ENCODE data around the gene ERBB4.

The ERBB4 gene

GRCh38 chr2:212173756-212174510 is 364.7 kb downstream of the ERBB4 start:
- Histone ChIP-seq H3K79me2 (no peaks in the 10 kb centered on the region), H3K4me2 (ENCODE audit: low read length) (no peak overlapping the region), H3K9ac (no peak overlapping the region), H3K27me3 (ENCODE audit: control insufficient read depth, insufficient read depth, low read length) (no peaks in the 10 kb centered on the region), H3K36me3 (ENCODE audit: control insufficient read depth, insufficient read depth, low read length) (no peaks in the 10 kb centered on the region), H3K4me1 (no peaks in the 10 kb centered on the region), H2AFZ (no peak overlapping the region), H3K4me3 (ENCODE audit: low read depth, low read length) (no peak overlapping the region), H3K27ac (no peak overlapping the region), H3K9me3 (ENCODE audit: control insufficient read depth, low read length) (no peaks in the 10 kb centered on the region)
- TF ChIP-seq CTCF (IDR thresholded peaks at IDR 0.05): no peak

- Histone ChIP-seq H3K27me3 (ENCODE audit: control insufficient read depth, insufficient read depth, low read length) (no peaks in the 10 kb centered on the region), H2AFZ (no peak overlapping the region)
- no peak for TF ChIP-seq CTCF (IDR thresholded peaks at IDR 0.05)
Observed at GRCh38 chr2:212173331-212173730, 365.3 kb downstream of the ERBB4 start.

GRCh38 chr2:212170382-212170781 is 368.2 kb downstream of the ERBB4 start:
- Histone ChIP-seq H3K4me1 (no peaks in the 10 kb centered on the region), H3K27ac (no peak overlapping the region), H2AFZ (no peak overlapping the region), H3K9ac (no peak overlapping the region), H3K4me3 (ENCODE audit: low read depth, low read length) (no peak overlapping the region), H3K4me2 (ENCODE audit: low read length) (no peak overlapping the region), H3K36me3 (ENCODE audit: control insufficient read depth, insufficient read depth, low read length) (no peaks in the 10 kb centered on the region), H3K27me3 (ENCODE audit: control insufficient read depth, insufficient read depth, low read length) (no peaks in the 10 kb centered on the region), H3K79me2 (no peaks in the 10 kb centered on the region), H3K9me3 (ENCODE audit: control insufficient read depth, low read length) (no peaks in the 10 kb centered on the region)
- TF ChIP-seq CTCF (IDR thresholded peaks at IDR 0.05): no peak

More at GRCh38 chr2:212173331-212173730, 365.3 kb downstream of the ERBB4 start:
- Histone ChIP-seq H3K4me2 (ENCODE audit: low read length) (no peak overlapping the region), H3K4me3 (ENCODE audit: low read depth, low read length) (no peak overlapping the region), H3K79me2 (no peaks in the 10 kb centered on the region), H3K9me3 (ENCODE audit: control insufficient read depth, low read length) (no peaks in the 10 kb centered on the region), H3K4me1 (no peaks in the 10 kb centered on the region), H3K9ac (no peak overlapping the region), H3K36me3 (ENCODE audit: control insufficient read depth, insufficient read depth, low read length) (no peaks in the 10 kb centered on the region), H3K27ac (no peak overlapping the region)

GRCh38 chr2:212158081-212158480 is 380.5 kb downstream of the ERBB4 start:
- Histone ChIP-seq H3K36me3 (ENCODE audit: control insufficient read depth, insufficient read depth, low read length) (no peaks in the 10 kb centered on the region), H2AFZ (no peak overlapping the region), H3K4me1 (no peaks in the 10 kb centered on the region), H3K27ac (no peak overlapping the region), H3K4me2 (ENCODE audit: low read length) (no peak overlapping the region), H3K4me3 (ENCODE audit: low read depth, low read length) (no peak overlapping the region), H3K9me3 (ENCODE audit: control insufficient read depth, low read length) (no peaks in the 10 kb centered on the region), H3K27me3 (ENCODE audit: control insufficient read depth, insufficient read depth, low read length) (no peaks in the 10 kb centered on the region), H3K79me2 (no peaks in the 10 kb centered on the region), H3K9ac (no peak overlapping the region)
- TF ChIP-seq CTCF (IDR thresholded peaks at IDR 0.05): no peak

- H3K4me3 ChIP-seq (ENCODE audit: low read depth, low read length): no peak overlapping the region
- H3K4me2 ChIP-seq (ENCODE audit: low read length): no peak overlapping the region
- no peaks in the 10 kb centered on the region for H3K27me3 ChIP-seq (ENCODE audit: control insufficient read depth, insufficient read depth, low read length)
- H3K27ac ChIP-seq: no peak overlapping the region
- H3K36me3 ChIP-seq (ENCODE audit: control insufficient read depth, insufficient read depth, low read length): no peaks in the 10 kb centered on the region
- H3K9ac ChIP-seq: no peak overlapping the region
- no peaks in the 10 kb centered on the region for H3K9me3 ChIP-seq (ENCODE audit: control insufficient read depth, low read length)
- H2AFZ ChIP-seq: no peak overlapping the region
- H3K4me1 ChIP-seq: no peaks in the 10 kb centered on the region
- no peak for TF ChIP-seq CTCF (IDR thresholded peaks at IDR 0.05)
- no peaks in the 10 kb centered on the region for H3K79me2 ChIP-seq
Observed at GRCh38 chr2:212157012-212157411, 381.6 kb downstream of the ERBB4 start.
